MG63 (cell line): ENCODE measurements around the gene UBQLN3. TPM values are rescaled to one million over a fixed set of nuclear protein-coding genes. Genes with fewer than 3 reads are reported as not detected.

Source experiments
- DNase-seq: peaks from one replicate; pipeline ENCODE4 v3.0.0-alpha.2; 2020
- H3K27me3 ChIP-seq: fragments of 250-450 bp; sonication (Bioruptor Pico); 2 replicates; pipeline ENCODE4 v1.5.1; 2020; ENCODE audit warnings: mild to moderate bottlenecking, moderate library complexity
- H3K36me3 ChIP-seq: fragments of 250-450 bp; sonication (Bioruptor Pico); 2 replicates; pipeline ENCODE4 v1.5.1; 2020; ENCODE audit warnings: mild to moderate bottlenecking, moderate library complexity
- H3K4me3 ChIP-seq: fragments of 250-450 bp; sonication (Bioruptor Pico); 2 replicates; pipeline ENCODE4 v1.5.1; 2020; ENCODE audit warnings: mild to moderate bottlenecking, moderate library complexity
- H3K9me3 ChIP-seq: fragments of 250-450 bp; sonication (Bioruptor Pico); 2 replicates; pipeline ENCODE4 v1.5.1; 2020; ENCODE audit warnings: mild to moderate bottlenecking, moderate library complexity
- total RNA-seq: library from RNA; depleted of rRNA; stranded (reverse); fragments of >200 nt; shearing (Covaris generic); gene quantifications from 2 replicates; pipeline ENCODE4 v1.2.3, GENCODE V29; 2014; ENCODE audit warnings: low replicate concordance; rRNA removed

UBQLN3 gene
- not detected in 2 replicates for total RNA-seq

GRCh38 chr11:5509803-5510202, at the start of gene UBQLN3:
Gene UBQLN3, minus strand, starts transcription at chr11:5509957. Its CDS starts 399 bp downstream, at chr11:5509558.
- Histone ChIP-seq H3K4me3 (no peak within 1 kb of the TSS), H3K27me3 (no peaks in the 10 kb centered on the region), H3K9me3 (no peaks in the 10 kb centered on the region), H3K36me3 (no peaks in the 10 kb centered on the region)
- DNase-seq: no peak

GRCh38 chr11:5557751-5558150, 48.0 kb upstream of the UBQLN3 start:
- DNase-seq: no peak
- H3K9me3 ChIP-seq: no peaks in the 10 kb centered on the region
- no peak overlapping the region for H3K4me3 ChIP-seq
- no peaks in the 10 kb centered on the region for H3K36me3 ChIP-seq
- no peaks in the 10 kb centered on the region for H3K27me3 ChIP-seq

- no peak for DNase-seq
Observed at GRCh38 chr11:5556596-5557188, 46.9 kb upstream of the UBQLN3 start.

GRCh38 chr11:5553343-5553742, 43.6 kb upstream of the UBQLN3 start:
- no peak for DNase-seq
- no peak overlapping the region for H3K4me3 ChIP-seq

More at GRCh38 chr11:5556596-5557188, 46.9 kb upstream of the UBQLN3 start:
- H3K4me3 ChIP-seq: no peak overlapping the region
- no peaks in the 10 kb centered on the region; the same call in 1 of the 2 replicates for H3K27me3 ChIP-seq
- H3K36me3 ChIP-seq: no peaks in the 10 kb centered on the region
- no peaks in the 10 kb centered on the region for H3K9me3 ChIP-seq

GRCh38 chr11:5550440-5551095, 40.8 kb upstream of the UBQLN3 start:
- DNase-seq: no peak
- no peak overlapping the region for H3K4me3 ChIP-seq
- no peaks in the 10 kb centered on the region; the same call in 1 of the 2 replicates for H3K27me3 ChIP-seq
- H3K9me3 ChIP-seq: no peaks in the 10 kb centered on the region
- H3K36me3 ChIP-seq: no peaks in the 10 kb centered on the region

More at GRCh38 chr11:5553343-5553742, 43.6 kb upstream of the UBQLN3 start:
- H3K36me3 ChIP-seq: no peaks in the 10 kb centered on the region
- no peaks in the 10 kb centered on the region; the same call in 1 of the 2 replicates for H3K27me3 ChIP-seq
- no peaks in the 10 kb centered on the region for H3K9me3 ChIP-seq

- Histone ChIP-seq H3K9me3 (no peaks in the 10 kb centered on the region), H3K36me3 (no peaks in the 10 kb centered on the region), H3K27me3 (no peaks in the 10 kb centered on the region; the same call in 1 of the 2 replicates), H3K4me3 (no peak within 1 kb of the TSS)
- no peak for DNase-seq
Observed at GRCh38 chr11:5548440-5548839, 38.7 kb upstream of the UBQLN3 start, which contains the start of gene OR52H1. Gene OR52H1, minus strand, starts transcription at chr11:5548540. Its CDS starts 3,035 bp downstream, at chr11:5545505.

GRCh38 chr11:5547982-5548381, 38.2 kb upstream of the UBQLN3 start:
- no peak overlapping the region for H3K4me3 ChIP-seq
- no peaks in the 10 kb centered on the region for H3K36me3 ChIP-seq
- no peaks in the 10 kb centered on the region for H3K9me3 ChIP-seq
- DNase-seq: no peak
- H3K27me3 ChIP-seq: no peaks in the 10 kb centered on the region; the same call in 1 of the 2 replicates

GRCh38 chr11:5546457-5546856, 36.7 kb upstream of the UBQLN3 start:
- H3K9me3 ChIP-seq: no peaks in the 10 kb centered on the region
- no peaks in the 10 kb centered on the region for H3K36me3 ChIP-seq
- DNase-seq: no peak
- H3K27me3 ChIP-seq: no peaks in the 10 kb centered on the region
- no peak overlapping the region for H3K4me3 ChIP-seq

- no peak for DNase-seq
- Histone ChIP-seq H3K27me3 (no peaks in the 10 kb centered on the region), H3K4me3 (no peak overlapping the region), H3K36me3 (no peaks in the 10 kb centered on the region), H3K9me3 (peaks cover 3% of the 10 kb centered on the region)
Observed at GRCh38 chr11:5541427-5541826, 31.7 kb upstream of the UBQLN3 start.

GRCh38 chr11:5536482-5536881, 26.7 kb upstream of the UBQLN3 start:
- H3K36me3 ChIP-seq: no peaks in the 10 kb centered on the region
- peaks cover 6% of the 10 kb centered on the region for H3K9me3 ChIP-seq
- H3K4me3 ChIP-seq: no peak overlapping the region
- H3K27me3 ChIP-seq: no peaks in the 10 kb centered on the region
- DNase-seq: no peak

- no peak overlapping the region for H3K4me3 ChIP-seq
- no peaks in the 10 kb centered on the region for H3K27me3 ChIP-seq
- no peaks in the 10 kb centered on the region for H3K36me3 ChIP-seq
- peaks cover 6% of the 10 kb centered on the region for H3K9me3 ChIP-seq
- no peak for DNase-seq
Observed at GRCh38 chr11:5534046-5534445, 24.3 kb upstream of the UBQLN3 start.

- Histone ChIP-seq H3K9me3 (peaks cover under 1% of the 10 kb centered on the region; the same call in 1 of the 2 replicates), H3K4me3 (no peak overlapping the region), H3K36me3 (no peaks in the 10 kb centered on the region), H3K27me3 (no peaks in the 10 kb centered on the region)
- no peak for DNase-seq
Observed at GRCh38 chr11:5531053-5531831, 21.5 kb upstream of the UBQLN3 start.

- Histone ChIP-seq H3K27me3 (no peaks in the 10 kb centered on the region), H3K9me3 (no peaks in the 10 kb centered on the region), H3K36me3 (no peaks in the 10 kb centered on the region), H3K4me3 (no peak overlapping the region)
- no peak for DNase-seq
Observed at GRCh38 chr11:5528495-5528894, 18.7 kb upstream of the UBQLN3 start.

GRCh38 chr11:5527716-5528115, 18.0 kb upstream of the UBQLN3 start:
- no peak overlapping the region for H3K4me3 ChIP-seq
- H3K36me3 ChIP-seq: no peaks in the 10 kb centered on the region
- no peaks in the 10 kb centered on the region for H3K27me3 ChIP-seq
- no peaks in the 10 kb centered on the region for H3K9me3 ChIP-seq
- DNase-seq: no peak

GRCh38 chr11:5524756-5525155, 15.0 kb upstream of the UBQLN3 start:
- Histone ChIP-seq H3K9me3 (no peaks in the 10 kb centered on the region), H3K27me3 (no peaks in the 10 kb centered on the region), H3K4me3 (no peak overlapping the region), H3K36me3 (no peaks in the 10 kb centered on the region)
- DNase-seq: no peak

GRCh38 chr11:5522308-5522707, 12.6 kb upstream of the UBQLN3 start:
- DNase-seq: no peak

GRCh38 chr11:5521540-5521939, 11.8 kb upstream of the UBQLN3 start:
- H3K27me3 ChIP-seq: no peaks in the 10 kb centered on the region
- no peak overlapping the region for H3K4me3 ChIP-seq
- peak; percentile 10 for DNase-seq

More at GRCh38 chr11:5522308-5522707, 12.6 kb upstream of the UBQLN3 start:
- Histone ChIP-seq H3K36me3 (no peaks in the 10 kb centered on the region), H3K27me3 (no peaks in the 10 kb centered on the region), H3K4me3 (no peak overlapping the region), H3K9me3 (no peaks in the 10 kb centered on the region)

More at GRCh38 chr11:5521540-5521939, 11.8 kb upstream of the UBQLN3 start:
- H3K9me3 ChIP-seq: no peaks in the 10 kb centered on the region
- H3K36me3 ChIP-seq: no peaks in the 10 kb centered on the region
